Activated naive CD8-positive, alpha-beta T cell treated with anti-CD3 and anti-CD28 coated beads, Interleukin-2, amount 50 U/mL, for 24 hours (primary cell): ENCODE measurements around the gene WNT5B.
A peak's percentile ranks its signal among the peaks of the same experiment; 100 is the strongest.
"Not testable (repeated sequence)": the region's sequence is repeated elsewhere in the genome, so short reads cannot be mapped to it uniquely, and the experiment has no call there.

ENCODE experiments used
- ATAC-seq: fragments of 150-1000 bp; cut with Tn5 transposase; one replicate; pipeline ENCODE4 v1.10.0; 2021
- DNase-seq: peaks from one replicate; pipeline ENCODE4 v3.0.0; 2021
- H3K27ac Mint-ChIP-seq: one replicate; pipeline ENCODE4 v1.8.0; 2021; ENCODE audit warnings: mild to moderate bottlenecking, mixed read lengths
- H3K27me3 Mint-ChIP-seq: one replicate; pipeline ENCODE4 v1.8.0; 2021; ENCODE audit warnings: mixed read lengths
- H3K36me3 Mint-ChIP-seq: one replicate; pipeline ENCODE4 v1.8.0; 2021; ENCODE audit warnings: low read depth, mixed read lengths
- H3K4me1 Mint-ChIP-seq: one replicate; pipeline ENCODE4 v1.8.0; 2021; ENCODE audit warnings: mixed read lengths
- H3K4me3 Mint-ChIP-seq: one replicate; pipeline ENCODE4 v1.8.0; 2021; ENCODE audit warnings: mild to moderate bottlenecking, moderate library complexity, mixed read lengths
- H3K9me3 Mint-ChIP-seq: one replicate; pipeline ENCODE4 v1.8.0; 2021; ENCODE audit warnings: mixed read lengths

Gene WNT5B

GRCh38 chr12:1695097-1695496 lies 66.1 kb downstream of the WNT5B start:
- not testable (repeated sequence) for H3K4me3 Mint-ChIP-seq, H3K27ac Mint-ChIP-seq, ATAC-seq, H3K27me3 Mint-ChIP-seq, H3K9me3 Mint-ChIP-seq, DNase-seq
- peaks cover 25% of the 10 kb centered on the region for H3K36me3 Mint-ChIP-seq
- H3K4me1 Mint-ChIP-seq, result peaks cover 79% of the 10 kb centered on the region

GRCh38 chr12:1695886-1696670 lies 67.0 kb downstream of the WNT5B start:
- H3K27ac Mint-ChIP-seq, result peak overlapping the region; percentile 0
- no peak for DNase-seq

GRCh38 chr12:1696800-1697199 lies 67.8 kb downstream of the WNT5B start:
- no peak overlapping the region for H3K4me3 Mint-ChIP-seq
- no peaks in the 10 kb centered on the region for H3K9me3 Mint-ChIP-seq
- no peak overlapping the region for H3K27ac Mint-ChIP-seq
- DNase-seq (no peak), ATAC-seq (no peak)
- H3K36me3 Mint-ChIP-seq, result peaks cover 25% of the 10 kb centered on the region
- H3K4me1 Mint-ChIP-seq, result peaks cover 77% of the 10 kb centered on the region
- H3K27me3 Mint-ChIP-seq, result no peaks in the 10 kb centered on the region

More at GRCh38 chr12:1695886-1696670, 67.0 kb downstream of the WNT5B start:
- Mint-ChIP-seq H3K4me1 (peaks cover 76% of the 10 kb centered on the region), H3K27me3 (no peaks in the 10 kb centered on the region), H3K9me3 (no peaks in the 10 kb centered on the region), H3K4me3 (no peak overlapping the region), H3K36me3 (peaks cover 25% of the 10 kb centered on the region)
- ATAC-seq, result no peak
